Transverse colon (tissue), 4 donors: ENCODE results near the gene SEC14L1. TPM values are rescaled to one million over a fixed set of nuclear protein-coding genes. Genes with fewer than 3 reads are reported as not detected.

Experiments used
- DNase-seq: peaks from one replicate; pipeline ENCODE4 v3.0.0-alpha.2; 2019
- H3K27ac ChIP-seq, 4 donors: fragments of 200-600 bp; sonication (generic); 2 replicates each; pipeline ENCODE4 v1.5.1; 2016 to 2018; ENCODE audit warnings: inconsistent platforms in 4 of 4
- H3K27me3 ChIP-seq: fragments of 200-600 bp; sonication (generic); 2 replicates; pipeline ENCODE4 v1.5.1; 2017; ENCODE audit warnings: inconsistent platforms
- H3K36me3 ChIP-seq, 4 donors: fragments of 200-600 bp; sonication (generic); 2 replicates each; pipeline ENCODE4 v1.5.1; 2017 to 2019; ENCODE audit warnings: inconsistent platforms in 4 of 4
- H3K4me1 ChIP-seq, 4 donors: fragments of 200-600 bp; sonication (generic); 2 replicates each; pipeline ENCODE4 v1.5.1; 2017 to 2020; ENCODE audit warnings: inconsistent platforms in 4 of 4
- H3K4me3 ChIP-seq, 4 donors: fragments of 200-600 bp; sonication (generic); 1 replicate in 1 of 4; 2 replicates in 3 of 4; pipeline versions ENCODE4 v1.5.1 to v1.6.1; 2017 to 2019; ENCODE audit warnings: inconsistent platforms in 4 of 4
- H3K9me3 ChIP-seq, 2 donors: fragments of 200-600 bp; sonication (generic); 2 replicates each; pipeline ENCODE4 v1.5.1; 2017 to 2019; ENCODE audit warnings: inconsistent platforms in 2 of 2
- EP300 ChIP-seq: sonication (generic); formaldehyde crosslinking; IDR thresholded peaks from one replicate; pipeline ENCODE4 v1.6.1; 2017; ENCODE audit warnings: antibody characterized with exemption, low read depth
- POLR2A ChIP-seq: fragments of 450-650 bp; IDR thresholded peaks from one replicate; pipeline ENCODE4 v1.6.1; 2016; ENCODE audit warnings: antibody characterized with exemption, mild to moderate bottlenecking, moderate library complexity
- POLR2AphosphoS5 ChIP-seq, 3 donors: sonication (generic); formaldehyde crosslinking; IDR thresholded peaks; one replicate each; pipeline ENCODE4 v1.6.1; 2016; ENCODE audit warnings: antibody characterized with exemption in 3 of 3
- WGBS, 2 donors: methylation state at CpG; one replicate each; pipeline ENCODE4 v1.1.5; 2018; ENCODE audit warnings: low coverage in 1 of 2; 5-methylcytosine and 5-hydroxymethylcytosine counted together
- in situ Hi-C, 4 donors: fragments of 200-750 bp; cut with MboI; loops; one replicate each; pipeline versions ENCODE4 v1.15.0 to v1.15.1; 2017; ENCODE audit warnings: low sequenced_read_pairs in 3 of 4, low pct_ligation_motif_present in 1 of 4, low pct_unique_long_range_greater_than_20kb in 1 of 4
- intact Hi-C: fragments of 100-400 bp; cut with DNase I; formaldehyde crosslinking; loops from one replicate; pipeline ENCODE4 v1.15.1; 2023; ENCODE audit warnings: low total_unique reads
- total RNA-seq, 4 donors: library from RNA; depleted of rRNA; stranded (reverse); fragments of >200 nt; gene quantifications; one replicate each; pipeline ENCODE4 v1.1.0, GENCODE V29; 2016
- TF ChIP-seq, protein P1 (sequence below), 5 experiments: fragments of 200-600 bp in 3 of 5; fragments of 450-650 bp in 2 of 5; sonication (generic) in 3 of 5; IDR thresholded peaks; 1 replicate in 2 of 5; 2 replicates in 3 of 5; pipeline ENCODE4 v1.5.1; 2016 to 2017; ENCODE audit warnings: antibody characterized with exemption in 5 of 5, inconsistent platforms in 3 of 5, mild to moderate bottlenecking in 2 of 5, moderate library complexity in 1 of 5

The SEC14L1 gene
- total RNA-seq, 4 donors from 2014 or later = 16.8 to 34.6 (median 23.8) TPM

DNA sequence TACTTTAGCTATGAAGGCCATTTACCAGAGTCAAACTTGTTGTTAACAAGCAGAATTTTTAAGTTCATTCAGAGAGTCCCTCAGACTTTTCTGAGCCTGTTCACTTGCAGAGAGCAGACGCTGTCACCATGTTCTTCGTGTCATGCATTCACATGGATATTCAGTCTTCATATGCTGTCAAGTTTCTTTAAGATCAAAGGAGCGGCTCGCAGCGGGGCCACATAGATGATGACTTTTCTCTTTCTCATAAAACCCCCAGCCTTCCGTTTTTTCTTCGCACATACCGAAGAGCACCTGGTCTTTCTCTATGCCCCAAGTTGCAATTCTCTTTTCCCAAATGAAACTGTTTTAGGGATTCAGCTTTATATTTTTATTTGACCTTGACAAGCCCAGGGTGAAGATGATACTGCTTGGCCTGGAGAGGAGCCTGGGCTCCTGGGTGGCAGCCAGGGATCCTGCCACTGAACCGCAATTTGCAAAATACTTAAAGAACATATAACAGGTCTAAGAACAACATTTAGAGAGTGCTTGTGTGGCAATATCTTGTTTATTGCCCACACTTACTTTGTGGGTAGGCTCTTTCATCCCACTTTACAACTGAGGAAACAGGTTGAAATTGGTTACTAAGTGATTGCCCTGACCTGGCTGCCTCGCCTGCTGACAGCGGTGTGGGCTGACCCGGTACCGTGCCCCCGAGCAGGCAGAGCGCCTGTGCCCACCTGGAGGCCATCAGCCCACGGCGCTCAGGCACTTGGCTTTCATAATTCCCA, 22.9 kb downstream of the SEC14L1 start:
- in situ Hi-C loops (no loop called here), intact Hi-C loops (no loop called here)
- TF ChIP-seq POLR2AphosphoS5 (IDR thresholded peaks at IDR 0.05) (no peak), POLR2A (no peak), EP300 (no peak)
- no peak for DNase-seq
- Histone ChIP-seq H3K27ac (peak overlapping the region in 2 of 4 donors; percentile 28 to 52), H3K4me1 (peaks cover 22 to 51% (median 28%) of the 10 kb centered on the region in 4 donors), H3K9me3 (peaks cover 10% of the 10 kb centered on the region in 2 donors), H3K27me3 (no peaks in the 10 kb centered on the region), H3K36me3 (no peaks in the 10 kb centered on the region), H3K4me3 (no peak overlapping the region)
- WGBS, 2 donors = 43 to 65% methylated on average over 9 to 17 of the region's 17 CpGs

DNA sequence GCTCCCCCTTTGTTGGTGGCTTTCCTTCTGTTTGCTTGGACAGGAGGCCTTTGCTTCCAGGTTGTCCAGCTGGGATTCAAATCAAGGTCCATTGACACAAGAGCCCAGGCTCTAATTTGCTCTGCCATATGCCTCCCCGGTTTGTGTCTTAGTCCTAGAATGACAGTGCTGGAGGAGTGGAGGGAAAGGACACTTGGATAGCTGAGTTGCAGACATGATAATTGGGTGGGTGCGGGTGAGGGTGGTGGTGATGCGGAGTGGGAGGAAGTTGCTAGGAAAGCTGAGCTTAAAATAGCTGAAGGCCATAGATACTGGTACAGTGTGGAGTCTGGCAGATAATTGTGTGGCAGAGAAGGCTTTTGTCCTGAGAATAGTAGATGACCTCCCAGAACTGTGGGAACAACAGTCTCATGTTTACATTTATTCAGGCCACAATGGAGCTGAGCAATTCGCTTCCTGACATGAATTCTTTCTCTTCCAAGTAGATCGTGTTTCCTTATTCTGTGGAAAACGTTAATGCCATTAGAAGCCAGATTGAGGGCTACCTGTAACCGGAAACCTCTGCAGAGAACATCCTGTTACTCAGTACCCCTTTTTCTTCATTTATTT, 23.8 kb downstream of the SEC14L1 start:
- 61 to 68% methylated on average over 4 to 7 of the region's 7 CpGs for WGBS, 2 donors
- TF ChIP-seq POLR2AphosphoS5 (IDR thresholded peaks at IDR 0.05) = no peak
- TF ChIP-seq, protein P1, sequence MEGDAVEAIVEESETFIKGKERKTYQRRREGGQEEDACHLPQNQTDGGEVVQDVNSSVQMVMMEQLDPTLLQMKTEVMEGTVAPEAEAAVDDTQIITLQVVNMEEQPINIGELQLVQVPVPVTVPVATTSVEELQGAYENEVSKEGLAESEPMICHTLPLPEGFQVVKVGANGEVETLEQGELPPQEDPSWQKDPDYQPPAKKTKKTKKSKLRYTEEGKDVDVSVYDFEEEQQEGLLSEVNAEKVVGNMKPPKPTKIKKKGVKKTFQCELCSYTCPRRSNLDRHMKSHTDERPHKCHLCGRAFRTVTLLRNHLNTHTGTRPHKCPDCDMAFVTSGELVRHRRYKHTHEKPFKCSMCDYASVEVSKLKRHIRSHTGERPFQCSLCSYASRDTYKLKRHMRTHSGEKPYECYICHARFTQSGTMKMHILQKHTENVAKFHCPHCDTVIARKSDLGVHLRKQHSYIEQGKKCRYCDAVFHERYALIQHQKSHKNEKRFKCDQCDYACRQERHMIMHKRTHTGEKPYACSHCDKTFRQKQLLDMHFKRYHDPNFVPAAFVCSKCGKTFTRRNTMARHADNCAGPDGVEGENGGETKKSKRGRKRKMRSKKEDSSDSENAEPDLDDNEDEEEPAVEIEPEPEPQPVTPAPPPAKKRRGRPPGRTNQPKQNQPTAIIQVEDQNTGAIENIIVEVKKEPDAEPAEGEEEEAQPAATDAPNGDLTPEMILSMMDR (IDR thresholded peaks at IDR 0.05) = no peak
- TF ChIP-seq EP300 = no peak
- TF ChIP-seq POLR2A = no peak
- intact Hi-C loops = no loop called here
- H3K9me3 ChIP-seq = peaks cover 10% of the 10 kb centered on the region in 2 donors
- peaks cover 22 to 51% (median 27%) of the 10 kb centered on the region in 4 donors for H3K4me1 ChIP-seq
- in situ Hi-C loops = no loop called here
- peak overlapping the region in 1 of 4 donors; percentile 37 for H3K27ac ChIP-seq
- no peak for DNase-seq
- no peak overlapping the region for H3K4me3 ChIP-seq
- no peaks in the 10 kb centered on the region for H3K27me3 ChIP-seq
- no peaks in the 10 kb centered on the region for H3K36me3 ChIP-seq

DNA sequence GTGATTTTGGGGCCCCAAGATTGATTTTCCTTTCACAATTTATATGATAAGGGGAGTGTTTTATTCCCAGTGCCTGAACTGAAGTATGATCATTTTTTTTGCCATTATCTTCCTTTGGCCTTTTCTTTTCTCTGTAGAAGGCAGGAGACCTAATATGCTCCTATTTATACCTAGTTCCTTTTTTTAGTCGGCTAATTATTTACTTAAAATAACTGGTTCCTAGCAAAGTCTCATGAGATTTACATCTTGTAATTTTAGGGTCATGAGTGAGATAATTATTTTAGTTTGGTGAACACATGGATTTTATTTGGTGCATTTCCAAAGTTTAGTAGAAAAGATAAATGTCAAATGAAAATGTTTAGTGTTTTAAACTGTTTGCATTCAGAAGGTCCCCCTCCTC, 24.8 kb downstream of the SEC14L1 start:
- H3K27ac ChIP-seq = no peak overlapping the region
- H3K9me3 ChIP-seq = peaks cover 10% of the 10 kb centered on the region in 2 donors
- 22 to 35% methylated on average over 1 of the region's 1 CpG for WGBS, 2 donors
- intact Hi-C loops (no loop called here), in situ Hi-C loops (no loop called here)
- no peak for DNase-seq
- peaks cover 18 to 42% (median 20%) of the 10 kb centered on the region in 4 donors for H3K4me1 ChIP-seq
- no peaks in the 10 kb centered on the region for H3K27me3 ChIP-seq
- H3K4me3 ChIP-seq = no peak overlapping the region
- TF ChIP-seq EP300 (no peak), POLR2A (no peak), POLR2AphosphoS5 (IDR thresholded peaks at IDR 0.05) (no peak)
- TF ChIP-seq, protein P1 (IDR thresholded peaks at IDR 0.05) = no peak
- no peaks in the 10 kb centered on the region for H3K36me3 ChIP-seq

DNA sequence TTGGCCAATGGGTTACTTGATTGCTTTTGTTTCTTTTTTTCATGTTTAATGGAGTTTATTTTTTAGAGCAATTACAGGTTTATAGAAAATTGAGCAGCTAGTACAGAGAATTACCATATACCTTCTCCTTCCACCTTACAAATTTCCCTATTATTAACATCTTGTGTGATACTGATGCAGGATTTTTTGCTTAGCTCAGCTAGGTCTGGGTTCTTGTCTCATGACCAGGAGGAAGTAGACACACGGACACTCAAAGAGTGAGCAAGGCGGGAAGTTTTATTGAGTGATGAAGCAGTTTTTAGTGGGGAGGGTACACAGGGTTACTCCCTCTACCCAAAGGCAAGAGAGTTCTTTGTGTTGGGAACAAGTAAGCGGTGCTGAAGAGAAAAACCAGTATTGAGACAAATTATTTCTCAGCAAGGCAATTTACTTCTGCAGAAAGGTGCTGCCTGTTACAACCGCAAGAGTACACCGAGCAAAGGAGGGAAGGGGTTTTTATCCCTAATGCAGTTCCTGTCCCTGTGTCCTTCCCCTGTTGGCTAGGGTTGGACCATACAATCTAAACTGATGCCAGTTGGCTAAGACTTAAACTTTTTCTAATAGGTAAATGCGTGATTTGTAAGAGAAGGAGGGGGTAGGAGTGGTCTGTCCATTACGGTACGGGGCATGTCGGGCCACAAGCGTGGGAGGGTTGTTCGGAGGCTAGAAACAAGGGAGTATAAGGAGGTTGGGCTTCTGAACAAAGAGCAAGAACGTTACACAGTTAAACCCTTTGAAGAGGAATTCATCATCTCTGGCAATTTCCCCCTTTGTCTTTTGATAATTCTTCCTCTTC, 26.9 kb downstream of the SEC14L1 start:
- Histone ChIP-seq H3K4me3 (no peak overlapping the region), H3K36me3 (no peaks in the 10 kb centered on the region), H3K4me1 (peaks cover 16 to 28% (median 16%) of the 10 kb centered on the region in 4 donors), H3K9me3 (peaks cover 10% of the 10 kb centered on the region in 2 donors), H3K27me3 (no peaks in the 10 kb centered on the region), H3K27ac (no peak overlapping the region)
- no peak for DNase-seq
- WGBS, 2 donors = 94 to 95% methylated on average over 10 to 12 of the region's 12 CpGs
- intact Hi-C loops = no loop called here
- in situ Hi-C loops = no loop called here
- TF ChIP-seq POLR2AphosphoS5 (IDR thresholded peaks at IDR 0.05) = no peak
- TF ChIP-seq POLR2A = no peak
- TF ChIP-seq EP300 = no peak
- TF ChIP-seq, protein P1 (IDR thresholded peaks at IDR 0.05) = no peak
